Endodermal cell (in vitro differentiated cells): ENCODE data around the gene AK4. TPM values are rescaled to one million over a fixed set of nuclear protein-coding genes. Genes with fewer than 3 reads are reported as not detected.

Experiments
- DNase-seq: peaks from one replicate; pipeline ENCODE4 v3.0.0-alpha.2; 2017
- H3K27ac ChIP-seq: 2 replicates; pipeline ENCODE4 v1.5.1; 2013; ENCODE audit warnings: mild to moderate bottlenecking, low read depth, low read length, moderate library complexity
- H3K27me3 ChIP-seq: 2 replicates; pipeline ENCODE4 v1.6.1; 2013; ENCODE audit warnings: mild to moderate bottlenecking, low read length, moderate library complexity; ENCODE audit not compliant: insufficient read depth, control insufficient read depth, poor library complexity, severe bottlenecking
- H3K36me3 ChIP-seq: 2 replicates; pipeline ENCODE4 v1.7.0; 2013; ENCODE audit warnings: mild to moderate bottlenecking, low read length, moderate library complexity; ENCODE audit not compliant: control insufficient read depth, insufficient read depth
- H3K4me1 ChIP-seq: one replicate; pipeline ENCODE4 v1.7.0; 2013; ENCODE audit warnings: low read length; ENCODE audit not compliant: control insufficient read depth, insufficient read depth
- H3K4me3 ChIP-seq: 2 replicates; pipeline ENCODE4 v1.5.1; 2013; ENCODE audit warnings: mild to moderate bottlenecking, low read length, moderate library complexity
- H3K9ac ChIP-seq: 2 replicates; pipeline ENCODE4 v1.6.1; 2013; ENCODE audit warnings: mild to moderate bottlenecking, low read length, moderate library complexity; ENCODE audit not compliant: poor library complexity, severe bottlenecking; ENCODE audit errors: extremely low read depth
- H3K9me3 ChIP-seq: 2 replicates; pipeline ENCODE4 v1.6.1; 2013; ENCODE audit warnings: mild to moderate bottlenecking, low read length, moderate library complexity; ENCODE audit not compliant: control insufficient read depth
- H3K27ac Mint-ChIP-seq: 2 replicates; pipeline ENCODE4 v1.8.0; 2020; ENCODE audit warnings: mixed read lengths
- H3K27me3 Mint-ChIP-seq: 2 replicates; pipeline ENCODE4 v1.8.0; 2021; ENCODE audit warnings: mild to moderate bottlenecking, mixed read lengths; ENCODE audit not compliant: insufficient read depth
- H3K36me3 Mint-ChIP-seq: 2 replicates; pipeline ENCODE4 v1.8.0; 2020; ENCODE audit warnings: low read depth, mixed read lengths
- H3K4me1 Mint-ChIP-seq: 2 replicates; pipeline ENCODE4 v1.8.0; 2020; ENCODE audit warnings: mixed read lengths
- H3K4me3 Mint-ChIP-seq: 2 replicates; pipeline ENCODE4 v1.8.0; 2020; ENCODE audit warnings: mild to moderate bottlenecking, moderate library complexity, mixed read lengths
- H3K9me3 Mint-ChIP-seq: 2 replicates; pipeline ENCODE4 v1.8.0; 2020; ENCODE audit warnings: mild to moderate bottlenecking, mixed read lengths
- CTCF ChIP-seq: fragments of 200-600 bp; sonication (generic); conservative IDR thresholded peaks from 2 replicates; pipeline ENCODE4 v1.5.0; 2021; ENCODE audit warnings: antibody characterized with exemption, mild to moderate bottlenecking
- WGBS, 2 experiments: methylation state at CpG; one replicate each; pipeline versions ENCODE4 v1.1.5 to v1.1.7; 2013; ENCODE audit warnings: missing lambda C conversion rate in 2 of 2, mixed read lengths in 1 of 2; ENCODE audit not compliant: insufficient coverage in 1 of 2, insufficient read length in 1 of 2; 5-methylcytosine and 5-hydroxymethylcytosine counted together
- total RNA-seq, 2 donors: library from RNA; stranded (reverse); fragmentation: NEBNext Ultra II Directional in 1 of 2; extraction: Animal tissue kit (Norgen Biotek cat#: 25700) in 1 of 2; gene quantifications; 2 replicates in 1 of 2; 3 replicates in 1 of 2; pipeline ENCODE4 v1.2.1, GENCODE V29; 2021

AK4 gene
- total RNA-seq, 2 donors from 2014 or later: 118 to 139 TPM

- Mint-ChIP-seq H3K36me3 (no peaks in the 10 kb centered on the region), H3K4me1 (no peaks in the 10 kb centered on the region), H3K4me3 (no peak overlapping the region), H3K9me3 (no peaks in the 10 kb centered on the region), H3K27ac (no peak overlapping the region), H3K27me3 (no peaks in the 10 kb centered on the region)
- Histone ChIP-seq H3K36me3 (no peaks in the 10 kb centered on the region), H3K9me3 (no peaks in the 10 kb centered on the region), H3K27ac (no peak overlapping the region), H3K4me3 (no peak overlapping the region), H3K9ac (no peak overlapping the region), H3K4me1 (no peaks in the 10 kb centered on the region), H3K27me3 (no peaks in the 10 kb centered on the region)
- DNase-seq: no peak
- no peak for TF ChIP-seq CTCF
Measured at GRCh38 chr1:65245295-65245694, 97.3 kb downstream of the AK4 start.

GRCh38 chr1:65247419-65248359 lies 99.7 kb downstream of the AK4 start:
- WGBS, 2 experiments: 88 to 94% methylated on average over 4 of the region's 4 CpGs
- no peak for DNase-seq
- Histone ChIP-seq H3K4me3 (no peak overlapping the region), H3K27me3 (no peaks in the 10 kb centered on the region), H3K9me3 (no peaks in the 10 kb centered on the region), H3K36me3 (no peaks in the 10 kb centered on the region), H3K9ac (no peak overlapping the region), H3K27ac (no peak overlapping the region), H3K4me1 (no peaks in the 10 kb centered on the region)
- H3K27me3 Mint-ChIP-seq: peaks cover under 1% of the 10 kb centered on the region
- H3K4me1 Mint-ChIP-seq: no peaks in the 10 kb centered on the region
- no peaks in the 10 kb centered on the region for H3K36me3 Mint-ChIP-seq
- no peak for TF ChIP-seq CTCF
- no peaks in the 10 kb centered on the region for H3K9me3 Mint-ChIP-seq
- no peak overlapping the region for H3K27ac Mint-ChIP-seq
- H3K4me3 Mint-ChIP-seq: no peak overlapping the region

DNA sequence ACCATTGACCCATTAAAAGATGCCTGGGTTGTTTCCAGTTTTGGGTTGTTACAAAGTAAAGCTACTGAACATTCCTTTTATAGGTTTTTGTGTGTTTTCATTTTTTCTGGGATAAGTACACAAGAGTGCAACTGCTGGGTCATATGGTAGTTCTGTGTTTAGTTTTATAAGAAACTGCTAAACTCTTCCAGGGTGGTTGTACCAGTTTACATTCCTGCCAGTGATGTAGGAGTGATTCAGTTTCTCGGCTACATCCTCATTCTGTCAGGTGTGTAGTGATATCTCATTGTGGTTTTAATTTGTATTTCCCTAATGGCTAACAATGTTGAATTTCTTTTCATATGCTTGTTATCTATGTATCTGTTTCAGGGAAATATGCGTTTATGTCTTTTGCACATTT lies 102.8 kb downstream of the AK4 start:
- Histone ChIP-seq H3K9me3 (no peaks in the 10 kb centered on the region), H3K36me3 (no peaks in the 10 kb centered on the region), H3K4me3 (no peak overlapping the region), H3K27ac (no peak overlapping the region), H3K4me1 (no peaks in the 10 kb centered on the region), H3K27me3 (no peaks in the 10 kb centered on the region), H3K9ac (no peak overlapping the region)
- Mint-ChIP-seq H3K36me3 (no peaks in the 10 kb centered on the region), H3K4me1 (peaks cover 10% of the 10 kb centered on the region), H3K27ac (no peak overlapping the region), H3K4me3 (no peak overlapping the region), H3K27me3 (peaks cover 19% of the 10 kb centered on the region), H3K9me3 (no peaks in the 10 kb centered on the region)
- DNase-seq: no peak
- WGBS, 2 experiments: 92 to 100% methylated on average over 1 to 2 of the region's 2 CpGs
- no peak for TF ChIP-seq CTCF
